ENCODE results near the gene RGMA.

RGMA gene

GRCh38 chr15:93037820-93038705 is 50.9 kb downstream of the RGMA start:
- TF ChIP-seq CTCF (IDR thresholded peaks at IDR 0.05; ENCODE audit: insufficient read depth, low read length, poor library complexity, severe bottlenecking): no peak
- Histone ChIP-seq H3K4me3 (replicated peaks; ENCODE audit: low read depth, low read length) (no peak overlapping the region), H3K27me3 (replicated peaks; ENCODE audit: control insufficient read depth, insufficient read depth, low read length) (no peaks in the 10 kb centered on the region; the same call in 1 of the 2 replicates), H3K36me3 (ENCODE audit: control insufficient read depth, insufficient read depth, low read length) (no peaks in the 10 kb centered on the region)
- DNase-seq (ENCODE audit: extremely low read depth, insufficient read length): no peak

GRCh38 chr15:93036951-93037819 is 51.8 kb downstream of the RGMA start:
- no peak for TF ChIP-seq CTCF (IDR thresholded peaks at IDR 0.05; ENCODE audit: insufficient read depth, low read length, poor library complexity, severe bottlenecking)
- Histone ChIP-seq H3K36me3 (ENCODE audit: control insufficient read depth, insufficient read depth, low read length) (no peaks in the 10 kb centered on the region), H3K4me3 (replicated peaks; ENCODE audit: low read depth, low read length) (no peak overlapping the region), H3K27me3 (replicated peaks; ENCODE audit: control insufficient read depth, insufficient read depth, low read length) (no peaks in the 10 kb centered on the region)
- no peak for DNase-seq (ENCODE audit: extremely low read depth, insufficient read length)

GRCh38 chr15:93035953-93036810 is 52.8 kb downstream of the RGMA start:
- peak; percentile 83 for TF ChIP-seq CTCF (IDR thresholded peaks at IDR 0.05; ENCODE audit: insufficient read depth, low read length, poor library complexity, severe bottlenecking)
- no peak for DNase-seq (ENCODE audit: extremely low read depth, insufficient read length)
- no peaks in the 10 kb centered on the region for H3K27me3 ChIP-seq (replicated peaks; ENCODE audit: control insufficient read depth, insufficient read depth, low read length)
- no peak overlapping the region for H3K4me3 ChIP-seq (replicated peaks; ENCODE audit: low read depth, low read length)
- no peaks in the 10 kb centered on the region for H3K36me3 ChIP-seq (ENCODE audit: control insufficient read depth, insufficient read depth, low read length)

GRCh38 chr15:93035092-93035915 is 53.7 kb downstream of the RGMA start:
- Histone ChIP-seq H3K36me3 (ENCODE audit: control insufficient read depth, insufficient read depth, low read length) (no peaks in the 10 kb centered on the region), H3K4me3 (replicated peaks; ENCODE audit: low read depth, low read length) (no peak overlapping the region), H3K27me3 (replicated peaks; ENCODE audit: control insufficient read depth, insufficient read depth, low read length) (no peaks in the 10 kb centered on the region)
- no peak for TF ChIP-seq CTCF (IDR thresholded peaks at IDR 0.05; ENCODE audit: insufficient read depth, low read length, poor library complexity, severe bottlenecking)
- DNase-seq (ENCODE audit: extremely low read depth, insufficient read length): no peak

GRCh38 chr15:93034512-93034911 is 54.5 kb downstream of the RGMA start:
- DNase-seq (ENCODE audit: extremely low read depth, insufficient read length): no peak
- TF ChIP-seq CTCF (IDR thresholded peaks at IDR 0.05; ENCODE audit: insufficient read depth, low read length, poor library complexity, severe bottlenecking): no peak
- no peaks in the 10 kb centered on the region for H3K27me3 ChIP-seq (replicated peaks; ENCODE audit: control insufficient read depth, insufficient read depth, low read length)
- no peak overlapping the region for H3K4me3 ChIP-seq (replicated peaks; ENCODE audit: low read depth, low read length)
- no peaks in the 10 kb centered on the region for H3K36me3 ChIP-seq (ENCODE audit: control insufficient read depth, insufficient read depth, low read length)
